Measurements from ENCODE around the gene KPNA1. TPM values are rescaled to one million over a fixed set of nuclear protein-coding genes. Genes with fewer than 3 reads are reported as not detected.
A peak's percentile ranks its signal among the peaks of the same experiment; 100 is the strongest.

KPNA1 gene
- total RNA-seq, 1 donor from 2014 or later: 46.0 TPM

- DNase-seq (ENCODE audit: low read depth): no peak
These were observed 127.0 kb downstream of the KPNA1 start for GRCh38 chr3:122387709-122388108.

DNA sequence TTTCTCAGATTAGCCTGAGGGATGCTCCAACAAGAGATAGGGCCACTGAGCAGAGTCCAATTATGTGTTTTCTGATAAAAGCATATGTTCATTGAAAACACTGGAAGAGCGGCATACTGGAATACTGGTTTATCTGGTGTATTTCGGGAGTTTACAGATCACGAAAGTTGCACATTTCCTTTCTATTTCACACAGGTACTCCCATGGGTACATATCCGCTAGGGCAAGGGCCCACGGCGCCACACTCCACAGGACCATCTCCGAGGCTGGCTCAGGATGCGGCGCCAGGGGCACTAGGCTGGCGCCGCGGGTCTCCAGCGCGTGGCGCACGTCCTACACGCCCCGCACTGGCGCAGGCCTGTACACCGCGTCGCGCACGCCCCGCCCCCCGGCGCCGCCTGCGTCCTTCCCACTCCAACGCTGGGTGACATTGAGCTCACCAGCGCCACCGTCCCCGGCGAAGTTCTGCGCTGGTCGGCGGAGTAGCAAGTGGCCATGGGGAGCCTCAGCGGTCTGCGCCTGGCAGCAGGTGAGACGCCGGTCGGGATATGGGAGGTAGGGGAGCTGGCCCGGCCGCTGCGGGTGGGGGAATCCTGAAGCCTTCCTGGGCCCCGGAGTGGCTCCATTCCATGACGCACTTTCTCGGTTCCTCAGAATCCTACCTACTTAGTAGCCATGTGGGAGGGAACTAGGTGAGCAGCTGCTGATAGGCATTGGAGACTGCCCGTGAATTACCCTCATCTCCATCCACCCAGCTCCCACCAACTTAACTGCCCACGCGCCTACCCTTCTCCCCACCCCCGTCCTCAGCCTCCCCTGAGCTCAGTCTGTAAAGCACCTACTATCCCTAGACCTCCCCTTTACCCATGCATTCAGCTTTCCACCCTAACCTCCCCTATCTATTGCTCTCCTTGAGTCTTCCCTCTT is 130.7 kb downstream of the KPNA1 start, which contains the start of gene FAM162A:
Gene FAM162A (plus strand): TSS at position 412 of the 927 bp plus-strand sequence. CDS start 84 bp downstream, at position 496.
- peak; percentile 95 for DNase-seq (ENCODE audit: low read depth)

DNA sequence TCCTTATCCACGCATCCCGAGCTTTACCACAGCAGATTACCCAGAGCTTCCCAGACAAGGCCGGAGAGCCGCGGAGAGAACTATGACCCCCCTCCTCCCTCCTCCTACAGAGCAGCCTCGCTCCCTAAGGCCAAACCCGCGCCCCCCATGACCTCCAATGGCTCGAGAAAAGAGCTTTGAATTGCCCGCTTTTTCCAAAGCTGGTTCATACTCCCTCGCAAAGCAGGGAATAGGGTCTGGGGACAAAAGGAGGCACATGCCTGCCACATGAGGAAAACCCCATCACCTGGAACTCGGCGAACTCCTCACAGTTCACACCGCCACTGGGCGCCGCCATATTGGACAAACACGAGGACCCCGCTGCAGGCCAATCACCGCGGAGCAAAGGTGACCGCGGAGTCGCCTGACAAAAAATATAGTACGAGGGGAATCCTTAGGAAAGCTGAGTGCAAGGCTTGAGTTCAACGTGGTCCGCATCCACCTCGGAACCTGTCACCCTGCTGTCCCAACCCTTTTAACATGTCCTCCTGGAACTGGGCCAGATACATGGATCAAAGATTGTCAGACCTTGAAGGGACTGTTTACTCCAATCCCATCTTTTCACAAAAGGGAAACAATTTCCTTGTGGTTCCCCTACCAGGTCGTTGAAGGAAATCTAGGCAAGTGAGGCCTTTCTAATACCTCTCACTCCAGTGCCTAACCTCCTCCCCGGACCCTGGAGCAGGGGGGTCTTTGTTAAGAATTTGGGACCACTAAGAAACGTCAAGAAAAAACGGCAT is 131.7 kb downstream of the KPNA1 start, which contains the start of gene MIX23:
Gene MIX23 (minus strand): TSS at position 344 of the 779 bp plus-strand sequence. CDS start 7 bp downstream, at position 337.
- peak; percentile 93 for DNase-seq (ENCODE audit: low read depth)

DNA sequence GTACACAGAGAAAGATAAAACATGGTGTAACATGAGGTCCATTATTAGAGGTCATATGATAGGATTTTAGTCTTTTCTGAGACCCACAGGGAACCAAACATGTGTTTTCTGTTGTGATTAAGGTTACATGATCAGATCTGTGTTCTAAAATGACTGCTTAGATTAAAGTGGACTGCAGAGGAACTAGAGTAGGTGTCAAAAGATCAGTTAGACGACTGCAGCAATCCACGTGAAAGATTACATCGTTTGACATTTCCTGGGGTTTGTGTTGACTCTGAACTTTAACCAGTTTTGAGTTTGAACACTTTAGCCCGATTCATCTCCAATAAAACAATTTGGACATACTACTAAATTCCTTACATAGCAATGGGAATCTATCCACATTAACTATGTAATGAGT is 136.8 kb downstream of the KPNA1 start:
- DNase-seq (ENCODE audit: low read depth): no peak

DNA sequence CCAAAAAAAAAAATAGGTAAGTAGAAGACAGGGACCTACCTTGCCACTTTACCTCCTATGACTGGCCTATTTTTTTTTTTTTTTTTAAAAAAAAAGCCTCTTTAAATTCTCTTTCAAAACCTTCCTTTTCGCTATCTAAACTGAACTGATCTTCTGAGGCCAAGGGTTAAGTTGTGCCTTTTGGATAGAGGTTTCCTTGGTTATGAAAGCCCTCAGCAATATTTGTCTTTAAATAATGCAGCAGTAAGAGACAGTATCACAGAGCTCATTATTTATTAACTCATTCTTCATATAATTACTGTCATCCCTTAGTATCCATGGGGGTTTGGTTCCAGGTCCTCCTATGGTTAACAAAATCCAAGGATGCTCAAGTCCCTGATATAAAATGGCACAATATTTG is 140.7 kb downstream of the KPNA1 start:
- DNase-seq (ENCODE audit: low read depth): no peak

Other genes with a start within 250 kb of the KPNA1 start
- 0.37 TPM in 1 of 2 replicates, not detected in the other for gene CSTA, start 189.7 kb downstream of the KPNA1 start, total RNA-seq
- gene MIX23, start 131.7 kb downstream of the KPNA1 start, total RNA-seq: 24.0 and 26.4 TPM in 2 replicates
- gene FAM162A, start 130.8 kb downstream of the KPNA1 start, total RNA-seq: 20.5 and 25.8 TPM in 2 replicates
- 6.9 and 8.9 TPM in 2 replicates for gene WDR5B, start 98.9 kb downstream of the KPNA1 start, total RNA-seq
- 20.3 and 28.6 TPM in 2 replicates for gene PARP9, start 49.4 kb upstream of the KPNA1 start, total RNA-seq
- 17.3 and 19.6 TPM in 2 replicates for gene DTX3L, start 49.4 kb upstream of the KPNA1 start, total RNA-seq
- 0.08 TPM in 1 of 2 replicates, not detected in the other for gene PARP15, start 62.7 kb upstream of the KPNA1 start, total RNA-seq
- 11.3 and 14.1 TPM in 2 replicates for gene PARP14, start 165.9 kb upstream of the KPNA1 start, total RNA-seq